ENCODE measurements around the gene RGCC. TPM values are rescaled to one million over a fixed set of nuclear protein-coding genes. Genes with fewer than 3 reads are reported as not detected.

The RGCC gene
- total RNA-seq, 1 experiment from 2014 or later, result not detected

DNA sequence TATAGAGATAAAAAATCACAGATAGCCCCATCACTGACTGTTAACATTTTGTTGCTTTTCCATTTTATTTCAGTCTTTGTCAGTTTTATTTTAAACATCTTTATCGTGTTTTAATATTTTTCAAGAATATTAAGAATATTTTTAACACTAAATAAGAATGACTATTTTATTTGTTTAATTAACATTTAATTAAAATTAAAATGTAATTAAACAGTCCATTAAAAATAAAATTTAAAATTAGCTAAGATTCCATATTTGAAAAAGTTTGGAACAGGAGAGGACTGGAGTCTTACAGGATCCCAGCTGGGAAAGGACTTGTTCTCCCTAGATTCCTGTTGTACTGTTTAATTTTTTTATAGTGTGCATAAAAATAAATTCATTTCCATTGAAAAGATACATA is 54.5 kb downstream of the RGCC start:
- Histone ChIP-seq H4K8ac (replicated peaks; ENCODE audit: insufficient read length, low read depth, low read length) (no peak overlapping the region), H3K23me2 (ENCODE audit: insufficient read length, low read depth, low read length, poor library complexity, severe bottlenecking) (no peaks in the 10 kb centered on the region), H3K23ac (ENCODE audit: insufficient read length, low read depth, low read length) (no peak overlapping the region), H2BK20ac (ENCODE audit: low read depth, low read length, poor library complexity, severe bottlenecking) (no peak overlapping the region), H2AFZ (ENCODE audit: low read length) (no peak overlapping the region), H3K79me1 (ENCODE audit: insufficient read depth, low read depth, low read length, poor library complexity, severe bottlenecking) (no peaks in the 10 kb centered on the region), H3K4me1 (ENCODE audit: insufficient read depth, low read length) (no peaks in the 10 kb centered on the region), H3K27ac (ENCODE audit: insufficient read length, low read depth, low read length) (no peak overlapping the region), H3T11ph (ENCODE audit: low read length) (no peak overlapping the region), H3K27me3 (ENCODE audit: insufficient read depth, low read length) (no peaks in the 10 kb centered on the region), H3K4me2 (ENCODE audit: insufficient read depth, insufficient read length, low read length) (no peak overlapping the region), H3K14ac (ENCODE audit: insufficient read depth, low read length) (no peak overlapping the region), H3K56ac (ENCODE audit: insufficient read length, low read depth, low read length) (no peak overlapping the region), H3K9me3 (ENCODE audit: control insufficient read depth, low read depth, low read length) (no peaks in the 10 kb centered on the region), H3K79me2 (ENCODE audit: insufficient read depth, low read length) (no peaks in the 10 kb centered on the region), H2BK12ac (ENCODE audit: insufficient read length, low read depth, low read length) (no peak overlapping the region), H2AK5ac (ENCODE audit: insufficient read length, low read length) (no peak overlapping the region), H4K5ac (ENCODE audit: insufficient read length, low read depth, low read length) (no peak overlapping the region), H3K9ac (ENCODE audit: extremely low read depth, insufficient read length, low read length) (no peak overlapping the region), H2BK15ac (ENCODE audit: low read depth, low read length) (no peak overlapping the region), H4K91ac (ENCODE audit: insufficient read length, low read depth, low read length) (no peak overlapping the region), H3K4ac (ENCODE audit: low read depth, low read length) (no peak overlapping the region), H4K20me1 (ENCODE audit: control insufficient read depth, insufficient read depth, insufficient read length) (no peaks in the 10 kb centered on the region), H2BK120ac (ENCODE audit: low read depth, low read length, poor library complexity, severe bottlenecking) (no peak overlapping the region), H3K18ac (ENCODE audit: insufficient read length, low read depth, low read length) (no peak overlapping the region), H2BK5ac (ENCODE audit: insufficient read length, low read length) (no peak overlapping the region)
- H3K4me1 Mint-ChIP-seq, result peaks cover 0 to 3% of the 10 kb centered on the region in 2 experiments; a peak in 1 of 4 replicates
- no peak overlapping the region for H3K4me3 Mint-ChIP-seq
- no peaks in the 10 kb centered on the region for H3K9me3 Mint-ChIP-seq
- WGBS (ENCODE audit: extremely low coverage, insufficient read length, low lambda C conversion rate), result no CpG with 5 or more reads among the region's 1 CpG
- H3K27me3 Mint-ChIP-seq (ENCODE audit: low read depth), result no peaks in the 10 kb centered on the region; the same call in 1 of the 2 replicates
- TF ChIP-seq, protein P1, sequence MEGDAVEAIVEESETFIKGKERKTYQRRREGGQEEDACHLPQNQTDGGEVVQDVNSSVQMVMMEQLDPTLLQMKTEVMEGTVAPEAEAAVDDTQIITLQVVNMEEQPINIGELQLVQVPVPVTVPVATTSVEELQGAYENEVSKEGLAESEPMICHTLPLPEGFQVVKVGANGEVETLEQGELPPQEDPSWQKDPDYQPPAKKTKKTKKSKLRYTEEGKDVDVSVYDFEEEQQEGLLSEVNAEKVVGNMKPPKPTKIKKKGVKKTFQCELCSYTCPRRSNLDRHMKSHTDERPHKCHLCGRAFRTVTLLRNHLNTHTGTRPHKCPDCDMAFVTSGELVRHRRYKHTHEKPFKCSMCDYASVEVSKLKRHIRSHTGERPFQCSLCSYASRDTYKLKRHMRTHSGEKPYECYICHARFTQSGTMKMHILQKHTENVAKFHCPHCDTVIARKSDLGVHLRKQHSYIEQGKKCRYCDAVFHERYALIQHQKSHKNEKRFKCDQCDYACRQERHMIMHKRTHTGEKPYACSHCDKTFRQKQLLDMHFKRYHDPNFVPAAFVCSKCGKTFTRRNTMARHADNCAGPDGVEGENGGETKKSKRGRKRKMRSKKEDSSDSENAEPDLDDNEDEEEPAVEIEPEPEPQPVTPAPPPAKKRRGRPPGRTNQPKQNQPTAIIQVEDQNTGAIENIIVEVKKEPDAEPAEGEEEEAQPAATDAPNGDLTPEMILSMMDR (conservative IDR thresholded peaks at IDR 0.05), result no peak
- DNase-seq, result no peak
- no peaks in the 10 kb centered on the region for H3K36me3 Mint-ChIP-seq (ENCODE audit: insufficient read depth in 1 of 3, low read depth in 3 of 3)
- no peak overlapping the region for H3K27ac Mint-ChIP-seq

Measured in H9 (cell line).